Inferior parietal cortex (tissue), 1 donor: ENCODE results near the gene SS18L1.
"Not testable (repeated sequence)": the region's sequence is repeated elsewhere in the genome, so short reads cannot be mapped to it uniquely, and the experiment has no call there.

Experiments used
- DNase-seq: peaks from one replicate; pipeline ENCODE4 v3.0.0-alpha.2; 2016; ENCODE audit errors: extremely low spot score

Gene SS18L1

GRCh38 chr20:62137478-62138203 lies 5.9 kb upstream of the SS18L1 start:
- no peak for DNase-seq

- no peak for DNase-seq
These were observed 5.4 kb upstream of the SS18L1 start for GRCh38 chr20:62138204-62138543.

GRCh38 chr20:62138912-62139311 lies 4.7 kb upstream of the SS18L1 start:
- no peak for DNase-seq

GRCh38 chr20:62139636-62140035 lies 3.9 kb upstream of the SS18L1 start:
- DNase-seq = no peak

GRCh38 chr20:62141043-62141396 lies 2.5 kb upstream of the SS18L1 start:
- no peak for DNase-seq

- DNase-seq = no peak
These were observed 1.9 kb upstream of the SS18L1 start for GRCh38 chr20:62141397-62142251.

- DNase-seq = no peak
These were observed 1.1 kb upstream of the SS18L1 start for GRCh38 chr20:62142252-62143080.

- no peak for DNase-seq
These were observed 622 bp downstream of the SS18L1 start for GRCh38 chr20:62143957-62144825.

- no peak for DNase-seq
These were observed 2.1 kb downstream of the SS18L1 start for GRCh38 chr20:62145688-62146018.

- DNase-seq = no peak
These were observed 2.6 kb downstream of the SS18L1 start for GRCh38 chr20:62146019-62146755.

GRCh38 chr20:62147125-62147524 lies 3.6 kb downstream of the SS18L1 start:
- no peak for DNase-seq

- no peak for DNase-seq
These were observed 4.0 kb downstream of the SS18L1 start for GRCh38 chr20:62147528-62147927.

- DNase-seq = not testable (repeated sequence)
These were observed 4.8 kb downstream of the SS18L1 start for GRCh38 chr20:62148383-62148782.

- no peak for DNase-seq
These were observed 5.3 kb downstream of the SS18L1 start for GRCh38 chr20:62148908-62149314.

GRCh38 chr20:62149532-62150309 lies 6.2 kb downstream of the SS18L1 start:
- DNase-seq = no peak

GRCh38 chr20:62150310-62150575 lies 6.7 kb downstream of the SS18L1 start:
- no peak for DNase-seq

- no peak for DNase-seq
These were observed 7.7 kb downstream of the SS18L1 start for GRCh38 chr20:62151225-62151624.

- no peak for DNase-seq
These were observed 8.3 kb downstream of the SS18L1 start for GRCh38 chr20:62151835-62152364.

- DNase-seq = no peak
These were observed 12.1 kb downstream of the SS18L1 start for GRCh38 chr20:62155428-62156253.
